GM19455 (cell line): ENCODE results near the gene CEACAM20.
"Not testable (repeated sequence)": the region's sequence is repeated elsewhere in the genome, so short reads cannot be mapped to it uniquely, and the experiment has no call there.

ENCODE experiments used
- ATAC-seq: cut with Tn5 transposase; IDR thresholded peaks from one replicate; pipeline ENCODE4 v1.9.1; 2021; ENCODE audit not compliant: unreplicated experiment

Gene CEACAM20

DNA sequence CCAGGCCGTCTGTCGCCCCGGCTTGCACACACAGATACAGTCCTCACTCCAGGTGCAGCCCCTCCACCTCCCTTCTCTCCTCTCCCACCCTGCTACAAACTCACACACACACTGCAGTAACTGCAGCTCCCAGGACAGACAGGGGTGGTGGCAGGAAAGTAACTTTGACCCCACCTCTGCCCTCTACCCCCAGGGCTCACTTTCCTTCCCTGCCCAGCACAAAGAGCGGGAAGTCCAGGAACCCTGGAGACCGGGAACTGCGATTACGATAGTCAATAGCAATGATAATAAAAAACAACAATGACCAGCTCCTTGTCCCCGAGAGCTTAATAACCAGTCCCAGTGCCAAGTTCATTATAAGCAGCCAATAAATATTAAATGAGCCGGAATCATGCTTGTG lies at the start of gene CEACAM20:
Gene CEACAM20, minus strand, starts transcription at position 140 of the 400 bp plus-strand sequence. CDS start 166 bp downstream, outside the sequence.
- ATAC-seq: no peak

DNA sequence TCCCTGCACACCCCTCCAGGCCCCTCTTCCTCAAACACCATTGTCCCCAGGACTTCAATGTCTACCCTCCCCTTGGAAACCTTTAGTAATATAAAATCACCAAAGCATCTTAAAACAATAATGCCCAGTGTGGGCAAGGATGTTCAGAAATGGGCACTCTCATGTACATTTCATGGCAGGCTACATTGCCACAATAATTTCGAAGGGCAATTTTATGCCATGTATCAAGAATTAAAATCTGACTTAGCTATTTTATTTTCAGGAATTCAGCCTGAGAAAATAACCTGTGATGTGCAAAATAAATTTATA lies 48.0 kb upstream of the CEACAM20 start:
- ATAC-seq: no peak

DNA sequence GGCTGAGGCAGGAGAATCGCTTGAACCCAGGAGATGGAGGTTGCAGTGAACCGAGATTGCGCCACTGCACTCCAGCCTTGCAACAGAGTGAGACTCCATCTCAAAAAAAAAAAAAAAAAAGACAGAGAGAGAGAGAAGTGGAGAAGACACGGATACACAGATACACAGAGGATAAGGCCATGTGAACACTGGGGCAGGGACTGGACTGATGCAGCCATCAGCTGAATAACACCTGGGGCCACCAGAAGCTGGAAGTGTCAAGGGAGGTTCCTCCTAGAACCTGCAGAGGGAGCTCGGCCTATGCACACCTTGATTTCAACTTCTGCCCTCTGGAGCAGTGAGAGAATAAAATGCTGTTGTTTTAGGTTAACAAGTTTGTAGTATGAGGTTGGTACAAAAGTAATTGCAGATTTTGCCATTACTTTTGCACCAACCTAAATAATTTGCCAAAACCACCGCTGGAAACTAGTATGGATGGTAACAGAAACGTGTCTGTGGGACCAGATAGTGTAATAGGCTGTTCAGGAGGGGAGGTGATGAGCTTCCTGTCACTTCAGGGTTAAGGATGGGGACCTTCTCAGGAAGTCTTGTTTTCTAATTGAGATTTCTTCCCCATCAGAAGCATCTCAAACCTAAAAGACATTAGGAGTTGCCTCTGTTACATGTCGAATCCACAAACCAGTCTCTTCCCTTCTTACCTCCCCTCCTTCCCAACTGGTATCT lies 47.5 kb upstream of the CEACAM20 start:
- no peak for ATAC-seq

DNA sequence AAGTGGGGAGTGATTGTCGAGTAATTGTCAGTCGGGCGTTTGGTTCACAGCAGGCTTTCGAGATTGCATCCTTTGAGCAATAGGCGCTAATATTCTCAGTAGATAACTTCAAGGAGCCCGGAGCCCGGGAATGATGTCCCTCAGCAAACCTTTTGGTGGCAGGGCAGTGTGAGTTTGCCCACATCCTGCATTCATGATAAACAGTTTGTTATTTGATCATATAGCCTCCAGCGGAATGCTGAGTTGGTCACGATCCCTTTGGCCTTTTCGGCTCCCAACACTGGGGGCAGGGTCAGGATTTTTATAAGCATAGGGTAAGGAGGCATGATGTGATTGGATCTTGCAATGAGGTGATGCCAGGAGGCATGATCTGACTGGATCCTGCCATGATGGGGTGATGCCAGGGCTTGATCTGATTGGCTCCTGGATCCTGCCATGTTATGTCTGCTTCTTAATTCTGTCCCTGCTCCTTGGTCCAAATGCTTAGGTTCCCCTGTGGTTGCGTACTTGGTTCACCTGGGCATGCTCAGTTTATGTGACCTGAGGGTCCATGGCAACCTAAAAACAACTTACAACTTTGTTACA lies 45.7 kb upstream of the CEACAM20 start:
- no peak for ATAC-seq

DNA sequence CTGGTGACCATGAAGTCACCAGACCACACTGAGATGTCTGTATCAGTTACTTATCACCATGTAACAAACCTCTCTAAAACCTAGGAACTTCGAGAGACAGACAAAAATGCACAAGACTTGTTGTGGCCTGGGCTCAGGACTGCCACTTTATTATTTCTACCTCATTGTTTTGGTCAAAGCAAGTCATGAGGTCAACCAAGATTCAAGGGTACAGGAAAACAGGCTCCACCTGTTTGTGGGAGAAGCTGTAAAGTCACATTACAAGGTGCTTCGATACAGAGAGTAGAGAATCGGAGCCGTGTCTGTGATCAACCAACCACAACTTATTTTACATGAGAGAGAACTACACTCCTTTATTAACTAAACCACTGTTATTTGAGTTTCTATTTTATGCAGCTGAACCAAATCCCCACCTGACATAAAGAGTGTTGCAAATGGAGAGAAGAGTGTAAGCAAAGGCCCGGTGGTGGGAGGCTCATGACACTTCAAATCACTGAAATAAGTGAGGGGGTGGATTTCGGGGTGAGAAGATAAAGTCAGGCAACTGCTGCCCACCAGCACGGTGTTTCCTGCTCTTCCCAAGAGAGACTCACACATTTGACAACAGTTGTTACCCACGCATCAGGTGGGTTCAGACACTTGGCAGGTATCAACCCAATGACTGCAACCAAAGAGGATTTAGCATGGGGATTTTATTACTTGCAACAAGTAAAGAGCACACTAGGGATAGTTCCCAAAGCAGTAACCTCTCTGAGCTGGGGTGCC lies 44.9 kb upstream of the CEACAM20 start:
- no peak for ATAC-seq

DNA sequence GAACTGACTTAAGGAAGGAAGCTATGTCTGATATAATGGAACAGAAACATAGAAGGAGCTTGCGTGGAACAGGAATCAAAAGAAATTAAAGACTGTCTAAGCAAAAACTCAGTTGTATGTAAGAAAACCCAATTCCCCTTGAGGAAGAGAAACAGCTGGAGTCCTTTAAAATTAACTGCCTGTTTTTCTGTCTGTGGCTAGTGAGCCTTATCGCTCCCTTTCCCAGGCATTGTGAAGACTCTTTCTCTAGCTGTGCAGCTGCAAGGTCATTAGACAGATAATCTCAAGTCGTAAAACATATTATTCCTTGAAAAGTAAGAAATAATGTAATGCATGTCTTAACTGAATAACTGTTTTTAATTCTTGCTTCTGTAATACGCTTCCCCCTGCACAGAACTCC lies 44.2 kb upstream of the CEACAM20 start:
- ATAC-seq: no peak

DNA sequence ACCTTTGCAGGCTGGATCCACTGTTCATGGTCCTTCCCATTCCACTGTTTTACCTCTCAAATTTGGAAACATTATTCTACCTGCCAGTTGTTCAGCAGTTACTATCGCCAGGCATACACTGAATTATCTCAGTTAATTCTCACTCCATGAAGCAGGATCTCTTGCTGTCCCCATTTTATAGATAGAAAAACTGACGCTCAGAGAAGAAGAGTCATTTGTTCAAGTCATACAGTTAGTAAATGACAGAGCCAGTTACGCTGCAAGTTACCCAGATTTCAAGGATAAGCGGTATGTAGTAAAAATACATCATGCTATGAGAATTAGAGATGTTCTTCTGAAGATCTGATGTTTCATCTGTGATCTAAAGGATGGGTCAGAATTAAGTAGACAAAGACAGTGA lies 43.7 kb upstream of the CEACAM20 start:
- no peak for ATAC-seq

DNA sequence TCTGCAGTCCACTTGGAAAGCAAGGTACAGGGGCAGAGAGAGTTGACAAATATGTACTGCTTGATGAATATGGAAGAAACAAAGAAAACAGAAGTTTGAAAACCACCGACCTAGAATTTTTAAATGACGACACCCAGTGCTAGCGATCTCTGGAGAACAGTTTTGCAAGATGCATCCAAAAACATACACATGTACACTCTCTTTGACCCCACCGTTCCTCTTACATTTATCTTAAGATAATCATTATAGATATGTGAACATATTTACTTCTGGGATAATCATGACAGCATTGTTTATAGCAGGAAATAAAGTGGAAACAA lies 43.1 kb upstream of the CEACAM20 start:
- no peak for ATAC-seq

DNA sequence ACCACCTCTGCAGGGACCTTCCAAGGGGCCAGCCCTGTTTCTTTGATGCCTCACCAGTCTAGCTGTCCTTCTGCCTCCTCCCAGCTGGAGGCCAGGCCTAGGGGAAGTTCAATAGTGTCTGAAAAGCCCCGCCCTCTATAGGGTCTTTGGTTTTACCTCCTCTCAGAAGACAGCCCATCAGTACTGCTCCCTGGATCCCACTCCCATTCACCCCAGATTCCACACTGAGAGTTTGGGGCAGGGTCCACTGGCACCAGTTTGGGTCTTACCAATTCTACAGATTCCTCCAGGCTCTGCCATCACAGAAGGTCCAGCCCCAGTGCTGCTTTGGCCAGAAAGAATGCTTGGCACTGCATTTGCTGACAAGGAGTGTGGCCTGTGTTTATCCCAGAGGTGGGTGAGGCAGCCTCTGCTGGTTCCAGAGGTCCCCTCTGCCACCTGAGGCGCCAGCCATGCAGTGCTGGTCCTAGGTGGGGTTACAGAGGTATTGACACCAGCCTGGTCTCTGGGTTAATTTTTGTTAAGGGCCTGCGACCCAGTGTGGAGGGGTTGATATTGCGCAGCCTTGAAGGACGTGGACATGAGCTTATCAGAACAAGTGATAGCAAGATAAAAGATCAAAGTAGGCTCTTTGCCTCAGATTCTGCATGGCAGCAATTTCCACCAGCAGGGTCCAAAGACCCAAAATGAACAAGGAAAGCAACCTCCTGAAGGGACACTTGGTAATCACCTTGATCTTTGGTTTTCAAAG lies 42.5 kb upstream of the CEACAM20 start:
- no peak for ATAC-seq

DNA sequence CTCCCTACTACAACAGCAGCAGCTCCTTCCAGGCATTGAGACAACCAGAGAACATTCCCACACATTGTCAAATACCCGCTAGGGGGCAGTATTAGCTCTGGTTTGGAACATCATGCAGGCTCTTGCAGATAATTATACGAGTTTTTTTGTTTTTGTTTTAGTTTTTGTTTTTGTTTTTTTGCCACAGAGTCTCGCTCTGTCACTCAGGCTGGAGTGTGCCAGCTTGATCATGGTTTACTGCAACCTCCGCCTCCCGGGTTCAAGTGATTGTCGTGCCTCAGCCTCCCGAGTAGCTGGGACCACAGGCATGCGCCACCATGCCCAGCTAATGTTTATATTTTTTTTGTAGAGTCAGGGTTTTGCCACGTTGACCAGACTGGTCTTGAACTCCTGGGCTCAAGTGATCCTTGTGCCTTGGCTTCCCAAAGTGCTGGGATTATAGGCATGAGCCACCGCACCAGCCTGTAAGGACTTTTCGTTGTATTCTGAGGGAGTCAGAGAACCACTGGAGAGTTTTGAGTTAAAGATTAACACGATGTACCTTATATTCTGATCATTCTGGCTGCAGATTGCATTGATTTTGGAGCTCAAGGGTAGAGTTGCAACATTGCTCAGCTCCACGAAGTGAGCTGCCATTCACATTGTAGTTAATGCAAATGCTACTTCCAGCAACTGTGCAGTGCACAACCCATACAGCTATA lies 41.7 kb upstream of the CEACAM20 start:
- no peak for ATAC-seq

DNA sequence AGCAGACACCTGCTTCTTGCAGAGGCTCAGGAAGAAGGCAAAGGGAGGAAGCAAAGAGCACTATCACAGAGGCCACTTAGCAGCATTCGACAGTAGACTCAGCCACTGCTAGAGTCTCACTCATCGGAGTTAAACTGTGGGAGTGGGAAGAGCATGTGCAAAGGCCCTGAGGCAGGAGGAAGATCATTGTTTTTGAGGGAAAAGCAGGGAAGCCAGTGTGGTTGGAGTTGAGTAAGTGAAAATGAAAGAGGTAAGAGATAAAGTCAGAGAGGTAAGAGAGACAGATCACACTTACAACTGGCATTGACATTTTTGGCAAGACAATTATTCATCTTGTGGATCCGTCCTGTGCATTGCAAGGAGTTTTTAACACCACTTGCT lies 41.1 kb upstream of the CEACAM20 start:
- no peak for ATAC-seq

DNA sequence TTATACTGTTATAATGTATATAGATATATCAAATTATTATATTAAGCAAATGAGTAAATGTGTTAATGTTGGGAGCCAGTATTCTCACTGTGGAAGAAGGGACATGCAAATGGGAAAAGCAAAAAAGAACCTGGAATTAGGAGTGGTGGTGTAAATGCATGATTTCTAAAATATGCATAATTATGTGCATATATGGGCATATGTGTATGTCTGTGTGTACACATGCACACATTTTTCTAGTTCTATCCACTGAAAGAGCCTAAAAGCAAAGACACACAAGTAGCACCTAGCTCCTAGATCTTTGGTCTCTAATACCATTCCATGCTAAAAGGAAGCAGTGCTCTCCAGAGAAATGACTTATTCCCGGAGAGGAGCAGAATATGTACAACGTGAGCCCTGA lies 38.3 kb upstream of the CEACAM20 start:
- ATAC-seq: no peak

DNA sequence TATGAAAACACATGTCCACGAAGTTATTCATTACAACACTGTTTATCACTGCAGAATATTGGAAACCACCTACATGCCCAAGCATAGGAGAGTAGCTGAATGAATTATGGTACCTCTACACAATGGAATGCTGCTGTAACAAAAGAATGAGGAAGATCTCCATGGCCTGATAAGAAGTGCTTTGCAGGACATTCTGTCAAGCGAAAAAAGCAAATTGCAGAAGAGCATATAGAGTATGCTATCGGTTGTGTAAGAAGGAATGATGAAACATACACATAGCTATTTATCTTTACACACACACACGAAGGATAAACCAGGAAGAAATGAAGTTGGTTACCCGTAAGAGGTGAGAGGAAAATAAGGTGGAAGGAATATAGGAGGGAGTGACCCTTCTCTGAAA lies 37.5 kb upstream of the CEACAM20 start:
- no peak for ATAC-seq

DNA sequence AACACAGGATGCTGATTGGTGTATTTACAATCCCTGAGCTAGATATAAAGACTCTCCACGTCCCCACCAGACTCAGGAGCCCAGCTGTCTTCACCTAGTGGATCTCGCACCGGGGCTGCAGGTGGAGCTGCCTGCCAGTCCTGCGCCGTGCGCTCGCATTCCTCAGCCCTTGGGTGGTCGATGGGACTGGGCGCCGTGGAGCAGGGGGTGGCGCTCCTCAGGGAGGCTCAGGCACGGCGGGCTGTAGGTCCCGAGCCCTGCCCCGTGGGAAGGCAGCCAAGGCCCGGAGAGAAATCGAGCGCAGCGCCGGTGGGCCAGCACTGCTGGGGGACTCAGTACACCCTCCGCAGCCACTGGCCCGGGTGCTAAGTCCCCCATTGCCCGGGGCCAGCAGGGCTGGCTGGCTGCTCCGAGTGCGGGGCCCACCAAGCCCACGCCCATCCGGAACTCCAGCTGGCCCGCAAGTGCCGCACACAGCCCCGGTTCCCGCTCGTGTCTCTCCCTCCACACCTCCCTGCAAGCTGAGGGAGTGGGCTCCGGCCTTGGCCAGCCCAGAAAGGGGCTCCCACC lies 33.7 kb upstream of the CEACAM20 start:
- ATAC-seq: not testable (repeated sequence)

DNA sequence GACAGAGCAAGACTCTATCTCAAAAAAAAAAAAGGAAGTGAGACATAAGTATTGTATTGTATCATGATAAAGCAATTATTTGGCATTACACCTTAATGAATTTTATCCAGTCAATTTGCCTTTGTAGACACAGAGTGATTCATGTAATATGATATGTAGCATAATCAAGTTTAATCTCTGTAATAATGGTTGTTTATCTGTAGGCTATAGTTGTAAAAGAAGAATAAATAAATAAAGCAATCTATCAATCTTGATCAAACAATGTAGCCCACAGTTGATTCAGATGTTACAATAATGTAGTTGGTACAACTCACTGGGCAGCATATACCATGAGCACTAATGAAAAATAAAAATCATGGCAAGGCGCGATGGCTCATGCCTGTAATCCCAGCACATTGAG lies 28.5 kb upstream of the CEACAM20 start:
- ATAC-seq: no peak

DNA sequence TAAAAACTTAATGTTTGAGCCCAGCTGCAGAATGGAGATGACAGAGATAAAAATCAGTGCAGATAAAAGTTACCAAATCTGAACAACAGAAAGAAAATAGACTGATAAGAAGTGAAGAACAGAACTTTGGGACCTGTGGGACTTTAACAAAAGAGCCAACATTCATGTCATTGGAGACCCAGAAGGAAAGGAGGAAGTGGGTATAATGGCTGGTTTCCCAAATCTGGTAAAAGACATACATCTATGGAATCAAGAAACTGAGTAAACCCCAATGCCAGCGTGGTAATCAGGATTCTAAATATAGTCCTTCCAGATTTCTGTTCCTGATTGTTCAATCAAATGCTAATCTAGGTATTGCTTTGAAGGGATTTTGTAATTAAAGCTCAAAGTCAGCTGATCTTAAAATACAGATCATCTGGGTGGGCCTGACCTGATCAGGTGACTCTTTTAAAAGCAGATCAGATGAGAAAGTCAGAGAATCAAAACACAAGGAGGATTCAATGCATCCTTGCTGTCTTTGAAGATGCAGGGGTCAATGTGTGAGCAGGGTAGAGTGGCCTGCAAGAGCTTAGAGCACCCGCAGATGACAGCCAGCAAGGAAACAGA lies 25.3 kb upstream of the CEACAM20 start:
- ATAC-seq: no peak

DNA sequence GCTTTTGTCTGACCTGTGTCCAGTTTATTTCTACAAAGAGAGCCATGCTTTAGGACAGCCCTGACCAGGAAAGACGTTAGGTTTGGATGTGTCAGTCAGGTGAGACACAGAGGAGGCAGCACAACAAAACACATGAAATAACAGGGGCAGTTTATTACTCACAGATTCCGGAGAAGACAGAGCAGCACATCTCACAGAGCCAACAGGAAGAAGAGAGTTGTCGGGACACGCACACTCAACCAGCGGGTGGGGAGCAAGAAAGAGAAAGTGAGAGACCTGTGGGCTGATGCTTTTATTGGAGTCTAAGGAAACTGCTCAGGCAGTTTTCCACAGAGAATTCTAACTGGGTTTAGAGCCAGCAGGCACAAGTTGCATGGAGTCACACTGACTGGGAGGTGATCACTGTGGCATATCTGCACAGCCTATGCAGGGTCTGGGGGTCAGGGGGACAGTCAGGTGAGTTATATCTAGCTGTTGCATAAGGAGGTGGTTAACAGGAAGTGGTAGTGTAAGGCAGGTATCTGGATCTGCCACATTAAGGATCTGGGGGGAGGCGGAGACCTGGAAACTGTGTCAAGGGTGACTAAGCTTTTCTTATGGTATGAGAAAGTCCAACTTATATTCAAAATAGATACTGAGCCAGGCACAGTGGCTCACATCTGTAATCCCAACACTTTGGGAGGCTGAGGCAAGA lies 24.1 kb upstream of the CEACAM20 start:
- ATAC-seq: no peak

DNA sequence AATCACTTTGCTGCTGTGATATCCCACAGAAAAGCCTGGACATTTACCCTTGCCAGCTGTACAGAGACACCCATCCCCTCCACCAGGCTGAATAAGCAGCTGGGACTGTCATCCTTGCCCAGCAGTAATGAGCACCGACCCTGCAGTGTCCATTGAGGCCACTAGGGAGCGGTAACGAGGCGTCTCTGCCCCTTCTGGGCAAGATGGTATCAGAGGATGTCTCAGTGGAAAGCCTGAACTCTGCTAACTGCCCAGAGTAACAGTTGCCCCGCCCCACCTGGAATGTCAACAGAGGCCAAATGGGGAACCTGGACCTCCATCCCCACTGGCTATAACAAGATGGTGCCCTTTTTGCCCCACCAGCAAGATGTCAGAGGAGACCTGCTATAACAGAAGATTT lies 22.8 kb upstream of the CEACAM20 start:
- no peak for ATAC-seq

DNA sequence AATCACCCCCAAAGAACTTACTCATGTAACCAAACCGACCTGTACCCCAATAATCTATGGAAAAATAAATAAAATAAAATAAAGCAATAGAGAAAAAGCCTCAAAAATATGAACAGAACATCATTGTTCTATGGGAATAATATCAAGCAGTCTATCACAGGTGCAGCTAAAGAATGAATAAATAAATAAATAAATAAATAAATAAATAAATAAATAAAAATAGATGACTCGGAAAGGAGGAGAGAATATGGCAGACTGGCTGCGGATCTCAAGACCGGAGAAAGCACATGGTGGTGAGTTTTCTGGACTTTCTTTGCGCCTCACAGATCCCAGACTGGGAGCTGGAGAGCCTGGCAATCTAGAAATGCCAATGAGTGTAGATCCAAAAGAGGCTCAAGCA lies 22.4 kb upstream of the CEACAM20 start:
- no peak for ATAC-seq

DNA sequence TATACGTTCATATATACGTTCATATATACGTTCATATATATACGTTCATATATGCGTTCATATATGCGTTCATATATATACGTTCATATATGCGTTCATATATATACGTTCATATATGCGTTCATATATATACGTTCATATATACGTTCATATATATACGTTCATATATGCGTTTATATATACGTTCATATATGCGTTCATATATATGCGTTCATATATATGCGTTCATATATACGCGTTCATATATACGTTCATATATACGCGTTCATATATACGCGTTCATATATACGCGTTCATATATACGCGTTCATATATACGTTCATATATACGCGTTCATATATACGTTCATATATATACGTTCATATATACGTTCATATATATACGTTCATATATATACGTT lies 21.5 kb upstream of the CEACAM20 start:
- ATAC-seq: not testable (repeated sequence)
